Measurements from ENCODE around the gene COL23A1. TPM values are rescaled to one million over a fixed set of nuclear protein-coding genes. Genes with fewer than 3 reads are reported as not detected.

Gene COL23A1
- polyA plus RNA-seq, 2 of the 4 experiments (the other 2 are of a cell fraction) = not detected

- no peak for FAIRE-seq
- Histone ChIP-seq H3K27ac (no peak overlapping the region), H3K4me3 (no peak overlapping the region), H3K9me3 (no peaks in the 10 kb centered on the region), H3K4me2 (no peak overlapping the region), H3K4me1 (no peaks in the 10 kb centered on the region)
- ATAC-seq = no peak; a peak in 1 of 6 replicates
- WGBS (ENCODE audit: missing lambda C conversion rate) = 67% methylated on average over 13 of the region's 15 CpGs
- no peak for TF ChIP-seq KDM1A (IDR thresholded peaks at IDR 0.05; ENCODE audit: low read depth)
- TF ChIP-seq PBX3 (IDR thresholded peaks at IDR 0.05) = no peak
- no peak for TF ChIP-seq NFE2L2 (conservative IDR thresholded peaks at IDR 0.05; ENCODE audit: low read length)
- no peak for TF ChIP-seq BHLHE40 (IDR thresholded peaks at IDR 0.05; ENCODE audit: low read depth, low read length)
- no peak for TF ChIP-seq BCL3 (IDR thresholded peaks at IDR 0.05)
- TF ChIP-seq ESRRA (IDR thresholded peaks at IDR 0.05; ENCODE audit: borderline replicate concordance, low read length) = no peak
- no peak for TF ChIP-seq CEBPB (IDR thresholded peaks at IDR 0.05)
- TF ChIP-seq REST (IDR thresholded peaks at IDR 0.05) = no peak
- no peak for TF ChIP-seq E2F6 (IDR thresholded peaks at IDR 0.05; ENCODE audit: borderline replicate concordance, low read depth)
- no peak for TF ChIP-seq HES2 (IDR thresholded peaks at IDR 0.05)
- TF ChIP-seq HOXB13 (CRISPR knock-in tag; IDR thresholded peaks at IDR 0.05; ENCODE audit: low read depth) = no peak
- ChIA-PET POLR2A (no interaction called here), CTCF (interaction anchor here (0.7 kb wide), 1 partner anchor 76 kb away, joined by 3 read pairs; no protein-coding TSS in a partner anchor)
- DNase-seq (ENCODE audit: low read depth in 1 of 2, low spot score in 1 of 2) = no peak
These were observed 205.2 kb downstream of the COL23A1 start for GRCh38 chr5:178384816-178385495.

GRCh38 chr5:178383919-178384815 is 206.0 kb downstream of the COL23A1 start:
- Histone ChIP-seq H3K4me1 (no peaks in the 10 kb centered on the region), H3K9me3 (no peaks in the 10 kb centered on the region), H3K27ac (no peak overlapping the region), H3K4me3 (no peak overlapping the region), H3K4me2 (no peak overlapping the region)
- ChIA-PET CTCF (no interaction called here), POLR2A (no interaction called here)
- ATAC-seq (no peak), FAIRE-seq (no peak), DNase-seq (ENCODE audit: low read depth in 1 of 2, low spot score in 1 of 2) (no peak)
- 62% methylated on average over 39 of the region's 42 CpGs for WGBS (ENCODE audit: missing lambda C conversion rate)
- no peak for TF ChIP-seq NR3C1 (IDR thresholded peaks at IDR 0.05)
- no peak for TF ChIP-seq USF2 (IDR thresholded peaks at IDR 0.05)
- no peak for TF ChIP-seq CBX2 (IDR thresholded peaks at IDR 0.05; ENCODE audit: borderline replicate concordance, low read depth)
- TF ChIP-seq NPAS2 (CRISPR knock-in tag; IDR thresholded peaks at IDR 0.05; ENCODE audit: borderline replicate concordance) = no peak
- TF ChIP-seq RNF2 (IDR thresholded peaks at IDR 0.05; ENCODE audit: borderline replicate concordance, low read depth) = no peak
- TF ChIP-seq BCL3 (IDR thresholded peaks at IDR 0.05) = no peak
- no peak for TF ChIP-seq FOSB (CRISPR knock-in tag; IDR thresholded peaks at IDR 0.05)
- TF ChIP-seq ATOH8 (CRISPR knock-in tag; IDR thresholded peaks at IDR 0.05; ENCODE audit: low read depth) = no peak
- no peak for TF ChIP-seq ZSCAN20 (CRISPR knock-in tag; IDR thresholded peaks at IDR 0.05)
- no peak for TF ChIP-seq REST (IDR thresholded peaks at IDR 0.05)

Data from A549 (cell line).